KOPT-K1 (cell line): Measurements from ENCODE around the gene XPR1.
"Not testable (repeated sequence)": the region's sequence is repeated elsewhere in the genome, so short reads cannot be mapped to it uniquely, and the experiment has no call there.

ENCODE experiments used
- H3K27ac ChIP-seq: fragments of 200-600 bp; sonication (generic); 2 replicates; pipeline ENCODE4 v1.5.1; 2016; ENCODE audit warnings: antibody characterized with exemption, mild to moderate bottlenecking, low read depth, low read length; ENCODE audit not compliant: poor library complexity, severe bottlenecking
- H3K36me3 ChIP-seq: fragments of 200-600 bp; sonication (generic); 2 replicates; pipeline ENCODE4 v1.5.1; 2017; ENCODE audit warnings: antibody characterized with exemption, mild to moderate bottlenecking, low read length, moderate library complexity; ENCODE audit not compliant: insufficient read depth
- H3K9me3 ChIP-seq: fragments of 200-600 bp; sonication (generic); 2 replicates; pipeline ENCODE4 v1.5.1; 2017; ENCODE audit warnings: antibody characterized with exemption, low read length, mild to moderate bottlenecking; ENCODE audit not compliant: insufficient read depth, poor library complexity, severe bottlenecking

Gene XPR1

GRCh38 chr1:180837020-180837419 lies 205.2 kb downstream of the XPR1 start:
- peaks cover 3% of the 10 kb centered on the region; the same call in 1 of the 2 replicates for H3K36me3 ChIP-seq
- peaks cover 19% of the 10 kb centered on the region for H3K9me3 ChIP-seq
- H3K27ac ChIP-seq, result no peak overlapping the region

GRCh38 chr1:180838535-180838934 lies 206.7 kb downstream of the XPR1 start:
- H3K36me3 ChIP-seq, result no peaks in the 10 kb centered on the region
- peaks cover 7% of the 10 kb centered on the region for H3K9me3 ChIP-seq
- no peak overlapping the region for H3K27ac ChIP-seq

DNA sequence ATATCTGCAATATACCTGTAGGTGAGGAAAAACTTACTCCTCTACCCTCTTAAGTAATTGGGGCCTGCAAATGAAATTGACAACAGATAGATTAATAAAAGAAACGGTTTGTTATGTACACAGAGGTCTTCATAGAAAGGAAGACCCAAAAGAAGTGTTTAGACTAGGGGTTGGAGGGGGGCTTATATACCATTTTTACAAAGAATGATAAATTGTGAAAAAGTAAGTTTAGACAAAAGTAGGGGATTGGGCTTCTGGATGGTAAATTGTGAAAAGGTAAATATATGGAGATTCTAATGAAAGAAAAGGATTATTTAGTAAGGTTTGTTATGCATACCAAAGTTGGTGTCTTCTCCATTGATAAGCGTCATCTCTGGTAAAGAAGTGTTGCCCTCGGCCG lies 207.7 kb downstream of the XPR1 start:
- Histone ChIP-seq H3K36me3 (no peaks in the 10 kb centered on the region), H3K9me3 (peaks cover 3% of the 10 kb centered on the region), H3K27ac (no peak overlapping the region)

DNA sequence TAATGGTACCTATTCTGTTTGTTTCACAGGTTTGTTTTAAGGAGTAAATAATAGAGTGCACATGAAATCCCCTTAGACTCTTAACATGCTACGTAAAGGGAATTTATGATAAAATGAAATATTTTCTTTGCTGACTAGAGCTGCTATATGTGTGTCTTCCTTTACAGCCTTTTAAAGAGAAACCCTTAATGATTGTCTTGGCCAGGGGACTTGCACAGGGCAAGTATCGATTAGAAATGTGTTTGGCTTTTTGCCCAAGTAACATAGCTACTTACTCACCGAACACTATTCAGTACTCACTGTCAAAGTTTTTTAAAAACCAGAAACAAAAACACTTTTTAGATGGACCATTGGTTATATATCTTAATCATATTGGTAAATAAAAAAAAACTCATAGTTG lies 209.6 kb downstream of the XPR1 start:
- Histone ChIP-seq H3K27ac (no peak overlapping the region), H3K9me3 (peaks cover 3% of the 10 kb centered on the region), H3K36me3 (no peaks in the 10 kb centered on the region)

GRCh38 chr1:180842052-180842451 lies 210.2 kb downstream of the XPR1 start:
- H3K9me3 ChIP-seq, result peaks cover 3% of the 10 kb centered on the region
- no peak overlapping the region for H3K27ac ChIP-seq
- H3K36me3 ChIP-seq, result no peaks in the 10 kb centered on the region

DNA sequence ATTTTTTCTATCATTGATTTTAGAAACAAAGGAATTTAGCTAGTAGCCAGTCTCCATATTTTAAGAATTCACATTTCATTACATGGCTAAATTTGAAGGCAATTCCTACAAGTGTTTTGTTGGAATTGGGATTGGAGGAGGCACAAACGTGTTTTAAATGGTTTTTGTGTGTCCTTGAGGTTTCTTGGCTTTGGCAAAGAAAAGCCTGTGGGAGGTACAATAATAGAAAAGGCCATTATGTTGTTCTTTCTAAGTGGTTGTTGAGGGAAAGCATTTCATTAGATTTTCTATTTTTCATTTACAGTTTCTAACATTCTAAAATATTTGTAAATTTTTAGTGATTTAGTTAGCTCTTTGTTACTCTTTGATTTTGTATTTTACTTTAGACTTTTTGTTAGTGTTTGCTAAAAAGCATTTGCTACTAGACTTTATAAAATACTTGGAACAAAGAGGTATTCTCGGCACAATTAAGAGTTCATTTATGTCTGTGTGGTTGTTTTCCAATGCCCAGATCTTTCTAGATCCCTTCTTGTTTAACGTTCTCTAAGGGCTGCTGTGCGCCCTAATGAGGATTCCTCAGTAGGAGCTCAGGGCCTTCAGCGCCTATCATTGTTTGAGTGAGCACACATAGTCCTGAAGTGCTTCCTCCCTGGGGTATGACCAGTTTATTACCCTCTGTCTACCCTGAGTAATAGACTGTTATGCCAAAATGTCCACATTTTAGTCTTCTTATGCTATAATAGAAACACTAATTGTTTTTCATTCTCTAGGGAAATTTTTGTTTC lies 210.9 kb downstream of the XPR1 start:
- no peaks in the 10 kb centered on the region for H3K36me3 ChIP-seq
- peaks cover 3% of the 10 kb centered on the region for H3K9me3 ChIP-seq
- H3K27ac ChIP-seq, result no peak overlapping the region

GRCh38 chr1:180845352-180845751 lies 213.5 kb downstream of the XPR1 start:
- no peaks in the 10 kb centered on the region for H3K9me3 ChIP-seq
- no peaks in the 10 kb centered on the region for H3K36me3 ChIP-seq
- H3K27ac ChIP-seq, result no peak overlapping the region

DNA sequence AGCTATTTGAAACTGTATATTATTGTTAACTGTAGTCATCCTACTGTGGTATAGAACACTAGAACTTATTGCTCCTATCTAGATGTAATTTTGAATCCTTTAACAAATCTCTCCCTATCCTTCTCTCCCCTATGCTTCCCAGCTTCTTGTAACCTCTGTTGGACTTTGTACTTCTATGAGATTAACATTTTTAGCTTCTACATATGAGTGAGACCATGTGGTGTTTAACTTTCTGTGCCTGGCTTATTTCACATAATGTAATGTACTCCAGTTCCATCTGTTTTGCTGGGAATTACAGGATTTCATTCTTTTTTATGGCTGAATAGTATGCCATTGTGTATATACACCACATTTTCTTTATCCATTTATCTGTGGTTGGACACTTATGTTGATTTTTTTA lies 216.4 kb downstream of the XPR1 start:
- H3K9me3 ChIP-seq, result no peaks in the 10 kb centered on the region
- H3K27ac ChIP-seq, result no peak overlapping the region

DNA sequence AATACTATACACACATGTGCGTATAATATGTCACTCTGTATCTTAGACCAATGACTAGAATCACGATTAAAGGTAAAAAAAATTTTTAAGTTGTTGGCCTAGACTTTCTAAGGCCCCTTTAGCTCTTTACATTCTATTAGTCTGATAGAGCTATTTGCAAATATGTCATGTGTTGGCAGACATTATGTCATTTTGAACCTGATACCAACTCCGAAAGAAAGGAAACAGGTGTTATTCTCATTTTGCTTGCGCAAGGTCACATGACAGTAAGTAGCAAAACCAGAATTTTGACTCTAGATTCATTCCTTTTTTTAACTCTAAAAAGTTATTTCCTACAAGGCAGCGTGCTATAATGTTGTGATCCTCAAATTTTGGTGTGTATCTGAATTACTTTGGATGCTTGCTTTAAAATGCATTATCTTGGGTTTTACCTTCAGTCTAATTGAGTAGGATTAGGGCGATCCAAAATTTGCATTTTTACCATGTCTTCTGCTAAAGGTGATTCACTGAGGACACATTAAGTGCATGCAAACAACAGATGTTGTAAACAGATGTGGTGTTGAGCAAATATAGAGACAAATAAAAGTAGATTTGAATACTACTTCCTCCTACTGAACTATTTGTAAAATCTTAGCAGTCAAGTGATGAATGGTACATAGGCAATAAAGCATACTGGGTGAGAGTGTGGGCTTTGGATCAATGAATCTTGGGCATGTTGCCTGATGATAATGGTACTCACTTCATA lies 217.4 kb downstream of the XPR1 start:
- H3K27ac ChIP-seq, result no peak overlapping the region
- no peaks in the 10 kb centered on the region for H3K9me3 ChIP-seq

More for the DNA sequence above, 216.4 kb downstream of the XPR1 start:
- no peaks in the 10 kb centered on the region for H3K36me3 ChIP-seq

GRCh38 chr1:180851995-180852887 lies 220.4 kb downstream of the XPR1 start:
- Histone ChIP-seq H3K27ac (no peak overlapping the region), H3K36me3 (no peaks in the 10 kb centered on the region), H3K9me3 (no peaks in the 10 kb centered on the region)

More for the DNA sequence above, 217.4 kb downstream of the XPR1 start:
- H3K36me3 ChIP-seq, result no peaks in the 10 kb centered on the region

DNA sequence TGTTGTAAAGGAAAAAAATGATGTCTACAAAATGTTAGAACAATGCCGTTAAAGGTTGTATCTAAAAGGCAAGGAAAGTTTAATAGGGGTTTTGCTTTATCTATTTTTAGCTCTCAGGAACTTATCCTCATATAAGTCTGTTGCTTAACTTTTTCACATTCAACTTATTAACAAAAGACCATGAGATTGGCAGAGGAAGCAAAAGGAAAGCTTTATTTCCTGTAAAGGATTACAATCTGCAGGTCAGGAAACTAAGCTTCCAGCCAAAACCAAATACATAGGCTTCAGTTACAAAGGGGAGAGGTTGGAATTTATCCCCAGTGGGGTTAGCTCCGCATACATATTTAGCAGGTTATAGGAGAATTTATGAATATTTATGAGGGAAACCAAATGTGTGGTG lies 222.2 kb downstream of the XPR1 start:
- Histone ChIP-seq H3K9me3 (no peaks in the 10 kb centered on the region), H3K36me3 (no peaks in the 10 kb centered on the region), H3K27ac (no peak overlapping the region)

- no peak overlapping the region for H3K27ac ChIP-seq
- no peaks in the 10 kb centered on the region for H3K36me3 ChIP-seq
- H3K9me3 ChIP-seq, result no peaks in the 10 kb centered on the region
Measured at GRCh38 chr1:180854456-180854855, 222.6 kb downstream of the XPR1 start.

DNA sequence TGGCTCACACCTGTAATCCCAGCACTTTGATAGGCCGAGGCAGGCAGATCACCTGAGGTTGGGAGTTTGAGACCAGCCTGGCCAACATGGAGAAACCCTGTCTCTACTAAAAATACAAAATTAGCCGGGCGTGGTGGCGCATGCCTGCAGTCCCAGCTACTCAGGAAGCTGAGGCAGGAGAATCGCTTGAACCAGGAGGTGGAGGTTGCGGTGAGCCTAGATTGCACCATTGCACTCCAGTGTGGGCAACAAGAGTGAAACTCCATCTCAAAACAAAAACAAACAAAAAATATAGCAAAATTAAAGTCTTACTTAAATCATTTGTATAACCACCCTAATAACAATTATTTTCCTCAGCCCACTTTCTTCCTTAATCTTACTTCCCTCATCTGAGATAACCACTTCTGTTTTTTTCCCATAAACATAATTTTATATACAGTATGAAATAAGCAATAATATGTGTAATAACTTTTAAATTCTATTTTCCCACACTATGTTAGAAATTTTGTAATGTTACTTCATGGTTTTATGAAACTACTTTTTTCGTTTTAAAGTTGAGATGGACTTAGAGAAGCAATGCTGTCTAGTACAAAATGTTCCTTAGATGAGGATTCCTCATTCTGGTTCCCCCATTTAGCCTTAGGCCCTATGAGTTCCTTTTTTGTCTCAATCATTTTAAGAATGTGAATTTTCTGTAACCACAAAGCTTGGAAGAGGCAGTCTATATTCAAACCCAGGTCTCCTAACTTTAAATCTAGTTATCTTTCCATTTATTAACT lies 226.3 kb downstream of the XPR1 start:
- H3K36me3 ChIP-seq, H3K9me3 ChIP-seq, H3K27ac ChIP-seq: not testable (repeated sequence)

- no peak overlapping the region for H3K27ac ChIP-seq
- no peaks in the 10 kb centered on the region for H3K9me3 ChIP-seq
- H3K36me3 ChIP-seq, result no peaks in the 10 kb centered on the region
Measured at GRCh38 chr1:180859306-180859705, 227.5 kb downstream of the XPR1 start.
